Glomerular endothelial cell (primary cell): ENCODE measurements around the gene AZU1. TPM values are rescaled to one million over a fixed set of nuclear protein-coding genes. Genes with fewer than 3 reads are reported as not detected.

ENCODE experiments used
- DNase-seq: peaks from one replicate; pipeline ENCODE4 v3.0.0-alpha.2; 2011; ENCODE audit warnings: low read depth, low spot score; ENCODE audit errors: extremely low read depth
- total RNA-seq: library from RNA; depleted of rRNA; stranded (reverse); fragments of >200 nt; gene quantifications from 2 replicates; pipeline ENCODE4 v1.2.3, GENCODE V29; 2015

AZU1 gene
- not detected in 2 replicates for total RNA-seq

- DNase-seq: no peak
Observed at GRCh38 chr19:827710-828321, at the start of gene AZU1. Gene AZU1, plus strand, starts transcription at chr19:827837. Its CDS starts 10 bp downstream, at chr19:827847.

- DNase-seq: no peak
Observed at GRCh38 chr19:778910-779653, 48.6 kb upstream of the AZU1 start.

- no peak for DNase-seq
Observed at GRCh38 chr19:780935-781334, 46.7 kb upstream of the AZU1 start.

GRCh38 chr19:781800-782184 lies 45.8 kb upstream of the AZU1 start:
- DNase-seq: no peak

- DNase-seq: no peak
Observed at GRCh38 chr19:782185-782877, 45.3 kb upstream of the AZU1 start.

GRCh38 chr19:782878-783668 lies 44.6 kb upstream of the AZU1 start:
- no peak for DNase-seq

GRCh38 chr19:784541-784940 lies 43.1 kb upstream of the AZU1 start:
- DNase-seq: no peak

- DNase-seq: no peak
Observed at GRCh38 chr19:787536-787935, 40.1 kb upstream of the AZU1 start.

GRCh38 chr19:788686-788982 lies 39.0 kb upstream of the AZU1 start:
- DNase-seq: no peak

GRCh38 chr19:788983-789700 lies 38.5 kb upstream of the AZU1 start:
- no peak for DNase-seq

- no peak for DNase-seq
Observed at GRCh38 chr19:789701-790060, 38.0 kb upstream of the AZU1 start.

- no peak for DNase-seq
Observed at GRCh38 chr19:791007-791566, 36.5 kb upstream of the AZU1 start.

GRCh38 chr19:791567-792305 lies 35.9 kb upstream of the AZU1 start:
- DNase-seq: no peak

GRCh38 chr19:792306-792885 lies 35.2 kb upstream of the AZU1 start:
- DNase-seq: no peak

GRCh38 chr19:793806-794205 lies 33.8 kb upstream of the AZU1 start:
- DNase-seq: no peak

- no peak for DNase-seq
Observed at GRCh38 chr19:795073-795611, 32.5 kb upstream of the AZU1 start.

GRCh38 chr19:795691-796581 lies 31.7 kb upstream of the AZU1 start:
- DNase-seq: no peak
